A549 (cell line): ENCODE results near the gene COL19A1.

Experiments
- CTCF ChIP-seq: fragments of >200 bp; sonication (Bioruptor Twin); formaldehyde crosslinking; IDR thresholded peaks from 3 replicates; pipeline ENCODE4 v1.5.1; 2016
- HMGXB4 ChIP-seq: fragments of 250-450 bp; sonication (Bioruptor Pico); IDR thresholded peaks from 2 replicates; pipeline ENCODE4 v1.5.0; 2021; ENCODE audit warnings: mild to moderate bottlenecking, moderate library complexity, borderline replicate concordance
- JUN ChIP-seq, 2 experiments: fragments of >200 bp; sonication (Bioruptor Twin); formaldehyde crosslinking; IDR thresholded peaks; 2 replicates in 1 of 2; 3 replicates in 1 of 2; pipeline ENCODE4 v1.6.1; 2016 to 2017
- JUNB ChIP-seq: fragments of >200 bp; sonication (Bioruptor Twin); formaldehyde crosslinking; IDR thresholded peaks from 2 replicates; pipeline ENCODE4 v1.6.1; 2016
- MAFK ChIP-seq: fragments of 450-650 bp; IDR thresholded peaks from 2 replicates; pipeline ENCODE4 v1.6.1; 2014; ENCODE audit not compliant: partially characterized antibody
- MAZ ChIP-seq: fragments of 150-350 bp; IDR thresholded peaks from 2 replicates; pipeline ENCODE4 v1.6.1; 2014; ENCODE audit warnings: antibody characterized with exemption, low read depth, low read length, borderline replicate concordance
- PBX3 ChIP-seq: IDR thresholded peaks from 2 replicates; pipeline ENCODE4 v1.6.1; 2012
- POLR2A ChIP-seq: IDR thresholded peaks from 2 replicates; pipeline ENCODE4 v1.6.1; 2012; ENCODE audit warnings: mild to moderate bottlenecking, low read length
- RAD21 ChIP-seq, 2 experiments: fragments of >200 bp in 1 of 2; sonication (Bioruptor Twin) in 1 of 2; formaldehyde crosslinking in 1 of 2; IDR thresholded peaks in 1 of 2; conservative IDR thresholded peaks in 1 of 2; 2 replicates in 1 of 2; 3 replicates in 1 of 2; pipeline ENCODE4 v1.6.1; 2012 to 2018; ENCODE audit warnings: inconsistent platforms in 1 of 2
- USF2 ChIP-seq: fragments of 450-650 bp; IDR thresholded peaks from 2 replicates; pipeline ENCODE4 v1.6.1; 2014; ENCODE audit warnings: antibody characterized with exemption

- TF ChIP-seq USF2 (no peak), JUN (IDR thresholded peaks at IDR 0.05) (no peak), CTCF (no peak), RAD21 (conservative IDR thresholded peaks at IDR 0.05 in 1 of 2, IDR thresholded peaks at IDR 0.05 in 1 of 2) (no peak), PBX3 (no peak), POLR2A (no peak), HMGXB4 (CRISPR knock-in tag) (no peak), MAFK (no peak), JUNB (no peak), MAZ (no peak)
Measured at GRCh38 chr6:70059039-70059719, 192.8 kb downstream of the COL19A1 start.
